DOHH2 (cell line): ENCODE measurements around the gene SHISA7.
A peak's percentile ranks its signal among the peaks of the same experiment; 100 is the strongest.

Source experiments
- H3F3A ChIP-seq: fragments of 200-600 bp; sonication (generic), shearing (Covaris generic); 2 replicates; pipeline ENCODE4 v1.6.0; 2016; ENCODE audit warnings: antibody characterized with exemption, mild to moderate bottlenecking; ENCODE audit not compliant: control insufficient read depth, insufficient read depth
- H3K27ac ChIP-seq: fragments of 200-600 bp; sonication (generic); 2 replicates; pipeline ENCODE4 v1.5.1; 2014; ENCODE audit warnings: low read depth, mild to moderate bottlenecking, low read length, moderate library complexity
- H3K27me3 ChIP-seq: fragments of 200-600 bp; sonication (generic); 2 replicates; pipeline ENCODE4 v1.6.1; 2014; ENCODE audit warnings: mild to moderate bottlenecking, low read length, mixed read lengths; ENCODE audit not compliant: control insufficient read depth
- H3K36me3 ChIP-seq: fragments of 200-600 bp; sonication (generic); 2 replicates; pipeline ENCODE4 v1.6.1; 2014; ENCODE audit warnings: mild to moderate bottlenecking, low read length, moderate library complexity, mixed read lengths; ENCODE audit not compliant: control insufficient read depth
- H3K4me1 ChIP-seq: fragments of 200-600 bp; sonication (generic); 2 replicates; pipeline ENCODE4 v1.6.1; 2014; ENCODE audit warnings: mild to moderate bottlenecking, low read length, mixed read lengths; ENCODE audit not compliant: control insufficient read depth
- H3K4me2 ChIP-seq: fragments of 200-600 bp; sonication (generic); 2 replicates; pipeline ENCODE4 v1.6.0; 2014; ENCODE audit warnings: mild to moderate bottlenecking, low read length, moderate library complexity
- H3K4me3 ChIP-seq: fragments of 200-600 bp; sonication (generic); 2 replicates; pipeline ENCODE4 v1.5.1; 2014; ENCODE audit warnings: mild to moderate bottlenecking, low read length, mixed read lengths
- H3K79me2 ChIP-seq: fragments of 200-600 bp; sonication (generic); 2 replicates; pipeline ENCODE4 v1.6.1; 2014; ENCODE audit warnings: mild to moderate bottlenecking, low read length, mixed read lengths; ENCODE audit not compliant: control insufficient read depth
- H3K9me2 ChIP-seq: fragments of 200-600 bp; sonication (generic); replicated peaks from 2 replicates; pipeline ENCODE4 v1.6.1; 2014; ENCODE audit warnings: mild to moderate bottlenecking, low read length, mixed read lengths; ENCODE audit not compliant: control insufficient read depth
- H3K9me3 ChIP-seq: fragments of 200-600 bp; sonication (generic); 2 replicates; pipeline ENCODE4 v1.6.1; 2014; ENCODE audit warnings: antibody characterized with exemption, low read length, mixed read lengths; ENCODE audit not compliant: control insufficient read depth, insufficient read depth
- H4K20me1 ChIP-seq: fragments of 200-600 bp; sonication (generic); 2 replicates; pipeline ENCODE4 v1.6.0; 2014; ENCODE audit warnings: low read depth, mild to moderate bottlenecking, antibody characterized with exemption, low read length, moderate library complexity; ENCODE audit not compliant: control insufficient read depth, insufficient read depth
- EZH2phosphoT487 ChIP-seq: fragments of 200-600 bp; sonication (generic); IDR thresholded peaks from 2 replicates; pipeline ENCODE4 v1.6.1; 2017; ENCODE audit warnings: borderline replicate concordance, mild to moderate bottlenecking, antibody characterized with exemption, low read length, moderate library complexity, mixed read lengths
- TF ChIP-seq, protein P1 (sequence below): fragments of 200-600 bp; sonication (generic); IDR thresholded peaks from one replicate; pipeline ENCODE4 v1.5.1; 2014; ENCODE audit warnings: antibody characterized with exemption, mild to moderate bottlenecking, low read depth, low read length; ENCODE audit not compliant: poor library complexity, severe bottlenecking

Gene SHISA7

DNA sequence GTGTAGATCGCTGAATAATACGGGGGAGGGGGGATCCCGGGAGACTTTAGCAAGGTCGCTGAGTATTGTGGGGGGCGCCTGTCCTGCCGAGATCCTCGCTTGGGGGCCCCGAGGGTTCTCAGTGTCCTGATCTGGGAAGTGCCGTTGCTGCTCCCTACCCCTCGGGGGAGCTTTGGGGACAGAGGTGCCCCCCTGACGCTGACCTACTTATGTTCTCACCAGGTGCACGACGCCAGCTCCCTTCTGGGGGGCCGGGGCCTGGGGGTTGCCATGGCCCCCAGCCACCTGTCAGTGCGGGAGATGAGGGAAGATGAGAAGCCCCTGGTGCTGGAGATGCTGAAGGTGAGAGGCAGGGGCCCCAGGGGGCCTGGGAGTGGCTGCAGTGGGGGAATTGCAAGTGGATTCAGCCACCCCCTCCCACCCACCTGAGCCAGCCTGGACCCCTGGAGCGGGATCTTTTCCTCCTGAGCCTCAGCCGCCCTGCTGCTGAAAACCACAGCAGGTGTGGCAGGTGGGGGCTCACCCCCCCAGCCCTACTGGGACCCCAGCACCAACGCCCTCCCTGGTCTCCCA, 42.4 kb upstream of the SHISA7 start:
- peaks cover 5% of the 10 kb centered on the region for H3K79me2 ChIP-seq
- H3F3A ChIP-seq: no peaks in the 10 kb centered on the region; the same call in 1 of the 2 replicates
- H3K36me3 ChIP-seq: peaks cover 5% of the 10 kb centered on the region
- H3K9me3 ChIP-seq: no peaks in the 10 kb centered on the region
- H3K27ac ChIP-seq: peak overlapping the region; percentile 40
- H3K9me2 ChIP-seq: no peaks in the 10 kb centered on the region
- no peaks in the 10 kb centered on the region for H4K20me1 ChIP-seq
- peak overlapping the region; percentile 92 for H3K4me3 ChIP-seq
- TF ChIP-seq, protein P1, sequence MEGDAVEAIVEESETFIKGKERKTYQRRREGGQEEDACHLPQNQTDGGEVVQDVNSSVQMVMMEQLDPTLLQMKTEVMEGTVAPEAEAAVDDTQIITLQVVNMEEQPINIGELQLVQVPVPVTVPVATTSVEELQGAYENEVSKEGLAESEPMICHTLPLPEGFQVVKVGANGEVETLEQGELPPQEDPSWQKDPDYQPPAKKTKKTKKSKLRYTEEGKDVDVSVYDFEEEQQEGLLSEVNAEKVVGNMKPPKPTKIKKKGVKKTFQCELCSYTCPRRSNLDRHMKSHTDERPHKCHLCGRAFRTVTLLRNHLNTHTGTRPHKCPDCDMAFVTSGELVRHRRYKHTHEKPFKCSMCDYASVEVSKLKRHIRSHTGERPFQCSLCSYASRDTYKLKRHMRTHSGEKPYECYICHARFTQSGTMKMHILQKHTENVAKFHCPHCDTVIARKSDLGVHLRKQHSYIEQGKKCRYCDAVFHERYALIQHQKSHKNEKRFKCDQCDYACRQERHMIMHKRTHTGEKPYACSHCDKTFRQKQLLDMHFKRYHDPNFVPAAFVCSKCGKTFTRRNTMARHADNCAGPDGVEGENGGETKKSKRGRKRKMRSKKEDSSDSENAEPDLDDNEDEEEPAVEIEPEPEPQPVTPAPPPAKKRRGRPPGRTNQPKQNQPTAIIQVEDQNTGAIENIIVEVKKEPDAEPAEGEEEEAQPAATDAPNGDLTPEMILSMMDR: no peak
- TF ChIP-seq EZH2phosphoT487: no peak
- H3K4me2 ChIP-seq: peak overlapping the region; percentile 74
- peaks cover 18% of the 10 kb centered on the region for H3K4me1 ChIP-seq
- H3K27me3 ChIP-seq: no peaks in the 10 kb centered on the region

DNA sequence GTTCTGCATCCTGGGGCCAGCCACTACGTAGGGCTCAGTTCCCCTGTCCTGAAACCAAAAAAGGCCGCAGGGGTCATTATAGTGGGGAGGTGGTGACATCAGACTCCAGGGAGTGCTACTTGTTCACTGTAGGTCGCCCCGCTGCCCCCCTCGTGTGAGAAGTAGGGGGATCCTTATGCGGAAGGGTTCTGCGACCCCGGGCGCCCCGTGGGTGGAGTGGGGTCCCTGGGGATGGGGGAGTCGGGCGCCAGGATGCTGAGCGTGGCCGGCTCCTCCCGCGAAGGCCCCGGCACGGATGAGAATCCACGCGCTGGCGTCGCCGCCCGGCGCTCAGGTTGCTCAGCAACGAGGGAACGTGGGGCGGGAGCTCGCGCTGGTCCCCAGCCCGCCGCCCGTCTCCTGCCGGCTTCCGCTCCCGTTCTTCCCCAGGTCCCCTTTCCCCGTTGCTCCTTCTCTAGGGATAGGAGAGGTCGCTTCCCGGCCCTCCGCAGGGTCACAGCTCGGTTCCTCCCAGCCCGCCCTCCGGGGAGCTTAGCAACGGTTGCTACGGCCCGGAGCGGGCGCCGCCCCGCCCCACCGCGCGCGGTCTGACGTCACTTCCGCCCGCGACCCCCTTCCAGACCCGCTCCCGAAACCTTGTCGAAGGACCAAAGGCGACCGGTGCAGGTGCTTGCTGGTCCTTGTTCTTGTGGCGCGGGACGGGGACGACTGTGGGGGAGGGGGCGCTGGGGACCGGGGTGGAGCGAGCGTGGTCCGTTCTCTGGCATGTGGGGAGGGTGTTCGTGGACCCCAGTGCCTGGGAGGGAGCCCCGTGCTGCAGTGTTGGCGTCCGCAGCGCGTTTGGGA, 41.7 kb upstream of the SHISA7 start, which contains the start of gene NAT14:
Gene NAT14 (plus strand): TSS at position 596 of the 846 bp plus-strand sequence. CDS start 521 bp downstream, outside the sequence.
- peaks cover 18% of the 10 kb centered on the region for H3K4me1 ChIP-seq
- TF ChIP-seq, protein P1: no peak
- no peak for TF ChIP-seq EZH2phosphoT487
- H3K27me3 ChIP-seq: no peaks in the 10 kb centered on the region
- H3K36me3 ChIP-seq: peaks cover 5% of the 10 kb centered on the region
- H3K79me2 ChIP-seq: peaks cover 5% of the 10 kb centered on the region
- peak within 1 kb of the TSS; percentile 74 for H3K4me2 ChIP-seq
- peak within 1 kb of the TSS; percentile 40 for H3K27ac ChIP-seq
- H3F3A ChIP-seq: no peaks in the 10 kb centered on the region; the same call in 1 of the 2 replicates
- no peaks in the 10 kb centered on the region for H4K20me1 ChIP-seq
- no peaks in the 10 kb centered on the region for H3K9me3 ChIP-seq
- no peaks in the 10 kb centered on the region for H3K9me2 ChIP-seq
- peak within 1 kb of the TSS; percentile 92 for H3K4me3 ChIP-seq

DNA sequence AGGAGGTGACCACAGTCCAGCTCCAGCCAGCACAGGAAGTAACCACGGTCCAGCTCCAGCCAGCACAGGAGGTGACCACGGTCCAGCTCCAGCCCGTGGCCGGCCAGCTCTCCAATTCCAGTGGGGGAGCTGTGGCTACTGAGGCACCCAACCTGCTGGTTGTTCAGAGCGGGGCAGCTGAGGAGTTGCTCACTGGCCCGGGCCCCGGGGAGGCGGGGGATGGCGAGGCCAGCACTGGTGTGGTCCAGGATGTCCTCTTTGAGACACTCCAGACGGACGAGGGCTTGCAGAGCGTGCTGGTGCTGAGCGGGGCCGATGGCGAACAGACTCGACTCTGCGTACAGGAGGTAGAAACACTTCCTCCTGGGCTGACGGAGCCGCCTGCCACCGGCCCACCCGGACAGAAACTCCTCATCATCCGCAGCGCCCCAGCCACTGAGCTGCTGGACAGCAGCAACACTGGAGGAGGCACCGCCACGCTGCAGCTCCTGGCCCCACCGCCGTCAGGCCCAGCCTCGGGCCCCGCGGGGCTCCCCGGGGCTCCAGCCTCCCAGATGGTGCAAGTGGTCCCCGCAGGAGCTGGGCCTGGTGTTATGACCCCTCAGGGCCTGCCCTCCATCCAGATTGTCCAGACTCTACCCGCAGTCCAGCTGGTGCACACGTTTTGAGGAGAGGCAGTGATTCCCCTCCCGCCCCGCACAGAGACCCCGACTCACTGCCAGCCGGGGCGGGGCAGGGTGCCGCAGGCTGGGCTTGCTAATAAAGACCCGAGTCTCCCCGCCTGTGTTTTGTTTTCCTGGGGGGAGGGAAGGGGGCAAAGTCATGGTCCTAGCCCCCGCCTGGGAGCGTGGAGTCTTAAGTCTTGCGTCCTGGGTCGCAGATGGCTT, 40.8 kb upstream of the SHISA7 start:
- Histone ChIP-seq H3K9me2 (no peaks in the 10 kb centered on the region), H3K27me3 (no peaks in the 10 kb centered on the region), H3K4me2 (peak overlapping the region; percentile 74), H3K9me3 (no peaks in the 10 kb centered on the region), H3K4me1 (peaks cover 18% of the 10 kb centered on the region), H3K79me2 (peaks cover 13% of the 10 kb centered on the region), H3K27ac (no peak overlapping the region), H3K36me3 (peaks cover 5% of the 10 kb centered on the region), H4K20me1 (no peaks in the 10 kb centered on the region), H3K4me3 (peak overlapping the region; percentile 92), H3F3A (no peaks in the 10 kb centered on the region; the same call in 1 of the 2 replicates)
- TF ChIP-seq, protein P1: no peak
- TF ChIP-seq EZH2phosphoT487: no peak
